GM12874 (cell line): ENCODE measurements around the gene SLC31A2.

Source experiments
- TF ChIP-seq, protein P1 (sequence below): IDR thresholded peaks from 2 replicates; pipeline ENCODE4 v1.5.1; 2011; ENCODE audit warnings: low read depth, mild to moderate bottlenecking, control low read depth, low read length, moderate library complexity; ENCODE audit not compliant: insufficient read depth

SLC31A2 gene

DNA sequence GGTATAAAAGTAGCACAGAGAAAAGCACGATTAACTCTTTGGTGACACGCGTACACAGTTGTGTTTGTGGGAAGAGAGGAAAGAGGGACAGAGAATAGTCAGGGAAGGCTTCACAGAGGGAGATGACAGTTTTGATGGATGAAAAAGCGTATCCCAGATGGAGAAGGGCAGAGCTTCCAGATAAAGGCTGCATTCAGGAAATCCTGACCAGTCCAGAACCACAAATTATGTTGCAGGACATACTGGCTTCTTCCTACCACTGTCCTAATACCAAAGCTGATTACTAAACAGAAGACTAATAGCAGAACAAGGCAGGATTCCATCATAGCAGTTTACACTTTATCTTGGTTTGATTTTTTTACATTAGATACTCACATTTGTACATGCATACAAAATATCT lies 34.5 kb downstream of the SLC31A2 start:
- TF ChIP-seq, protein P1, sequence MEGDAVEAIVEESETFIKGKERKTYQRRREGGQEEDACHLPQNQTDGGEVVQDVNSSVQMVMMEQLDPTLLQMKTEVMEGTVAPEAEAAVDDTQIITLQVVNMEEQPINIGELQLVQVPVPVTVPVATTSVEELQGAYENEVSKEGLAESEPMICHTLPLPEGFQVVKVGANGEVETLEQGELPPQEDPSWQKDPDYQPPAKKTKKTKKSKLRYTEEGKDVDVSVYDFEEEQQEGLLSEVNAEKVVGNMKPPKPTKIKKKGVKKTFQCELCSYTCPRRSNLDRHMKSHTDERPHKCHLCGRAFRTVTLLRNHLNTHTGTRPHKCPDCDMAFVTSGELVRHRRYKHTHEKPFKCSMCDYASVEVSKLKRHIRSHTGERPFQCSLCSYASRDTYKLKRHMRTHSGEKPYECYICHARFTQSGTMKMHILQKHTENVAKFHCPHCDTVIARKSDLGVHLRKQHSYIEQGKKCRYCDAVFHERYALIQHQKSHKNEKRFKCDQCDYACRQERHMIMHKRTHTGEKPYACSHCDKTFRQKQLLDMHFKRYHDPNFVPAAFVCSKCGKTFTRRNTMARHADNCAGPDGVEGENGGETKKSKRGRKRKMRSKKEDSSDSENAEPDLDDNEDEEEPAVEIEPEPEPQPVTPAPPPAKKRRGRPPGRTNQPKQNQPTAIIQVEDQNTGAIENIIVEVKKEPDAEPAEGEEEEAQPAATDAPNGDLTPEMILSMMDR, result no peak

DNA sequence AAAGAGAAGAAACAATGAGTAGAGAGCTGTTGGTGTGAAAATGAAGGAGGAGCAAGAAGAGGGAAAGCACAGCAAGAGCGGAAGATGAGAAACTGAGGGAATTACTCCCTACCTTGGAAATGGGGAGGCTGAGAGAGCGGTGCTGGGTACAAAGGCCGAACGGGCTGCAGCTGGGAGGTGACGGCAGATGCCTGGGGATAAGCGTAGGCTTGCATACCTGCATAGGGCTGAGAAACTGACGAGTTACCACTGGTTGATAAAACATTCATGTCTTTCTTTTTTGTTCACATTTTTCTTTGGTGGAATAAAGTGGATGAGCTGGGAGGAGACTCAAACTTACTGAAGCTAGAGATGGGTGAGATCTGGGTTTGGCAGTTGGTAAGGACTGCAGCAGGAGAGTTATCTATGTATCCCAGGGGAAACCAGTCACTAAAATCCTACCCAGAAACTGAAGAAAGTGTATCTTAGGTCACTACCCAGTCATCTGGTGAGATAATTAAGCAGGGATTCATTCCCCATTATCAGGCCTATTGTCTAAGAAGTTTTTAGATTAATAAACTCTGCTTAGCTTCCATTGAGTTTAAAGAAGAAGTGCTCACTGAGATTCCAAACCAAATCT lies 35.4 kb downstream of the SLC31A2 start:
- TF ChIP-seq, protein P1, result no peak

DNA sequence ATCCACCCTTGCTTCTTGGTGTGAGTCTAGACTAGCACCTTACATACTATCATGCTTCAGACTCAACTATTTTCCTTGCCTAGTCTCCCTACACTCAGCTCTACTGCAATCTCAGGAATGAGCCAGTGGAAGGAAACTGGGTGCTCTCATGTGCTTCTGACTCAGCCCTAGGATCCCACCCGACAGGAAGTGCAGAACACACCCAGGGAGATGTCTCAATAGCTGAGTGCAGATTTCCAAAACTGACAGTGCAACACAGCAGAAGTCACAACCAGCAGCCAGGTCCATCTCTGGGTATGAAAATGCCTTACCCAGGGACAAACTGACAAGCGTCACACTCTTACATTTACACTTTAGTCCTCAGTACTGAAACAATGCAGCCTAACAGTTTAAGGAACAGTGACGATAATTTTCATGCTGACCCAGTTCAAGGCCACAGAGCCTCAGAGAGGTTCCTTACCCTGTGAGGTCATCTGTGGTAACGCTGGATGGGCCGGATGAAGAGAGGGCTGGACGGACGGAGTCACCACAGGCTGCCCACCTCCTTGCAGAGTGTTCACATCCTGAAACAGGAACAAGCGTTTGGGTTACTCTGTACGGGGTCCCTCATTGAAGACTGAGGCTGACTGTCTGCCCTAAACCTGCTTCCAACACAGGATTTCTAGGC lies 37.3 kb downstream of the SLC31A2 start:
- TF ChIP-seq, protein P1, result no peak

DNA sequence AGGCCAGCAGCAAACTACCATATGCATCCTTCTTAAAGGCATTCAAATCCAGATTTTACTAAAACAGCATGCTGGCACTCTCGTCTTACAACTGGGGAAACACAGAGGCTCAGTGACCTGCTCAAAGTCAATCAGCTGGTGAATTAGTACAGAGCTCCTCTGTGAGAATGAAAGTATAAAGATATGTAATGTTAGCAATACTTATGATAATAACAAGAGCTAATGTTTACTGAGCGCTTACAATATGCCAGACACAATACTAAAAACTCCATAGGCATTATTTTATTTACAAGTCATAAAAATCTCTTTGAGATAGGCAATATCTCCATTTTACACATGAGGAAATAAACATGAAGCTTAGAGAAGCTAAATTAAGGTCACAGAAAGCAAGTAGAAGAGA lies 41.6 kb downstream of the SLC31A2 start:
- TF ChIP-seq, protein P1, result no peak

DNA sequence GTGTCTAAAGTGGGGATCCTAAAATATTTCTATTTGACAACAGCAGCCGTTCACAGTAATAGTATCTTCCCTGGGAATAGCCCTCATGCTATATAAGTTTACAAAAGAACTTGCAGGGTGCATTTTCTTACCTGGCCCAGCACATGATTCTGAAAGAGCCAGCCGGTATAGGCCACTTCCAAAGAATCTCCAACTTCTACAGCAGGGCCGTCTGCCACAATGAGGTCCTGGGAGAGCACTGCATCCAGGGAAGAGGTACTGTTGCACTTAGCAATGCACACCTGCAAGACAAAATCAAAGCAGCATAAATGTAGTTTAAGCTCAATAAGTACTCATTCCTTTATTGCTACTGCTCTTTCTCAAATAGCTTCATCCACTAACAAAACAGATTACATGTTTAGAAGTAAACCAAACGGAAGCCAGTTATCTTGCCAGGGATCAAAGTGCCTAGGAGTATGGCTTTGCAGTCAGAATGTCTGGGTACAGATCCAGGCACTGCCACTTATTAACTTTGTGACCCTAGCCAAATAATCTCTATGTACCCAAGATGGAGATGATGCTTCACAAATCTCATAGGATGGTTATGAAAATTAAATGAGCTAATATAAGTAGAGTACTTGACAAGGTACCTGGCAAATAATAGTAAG lies 49.0 kb downstream of the SLC31A2 start:
- TF ChIP-seq, protein P1, result no peak

DNA sequence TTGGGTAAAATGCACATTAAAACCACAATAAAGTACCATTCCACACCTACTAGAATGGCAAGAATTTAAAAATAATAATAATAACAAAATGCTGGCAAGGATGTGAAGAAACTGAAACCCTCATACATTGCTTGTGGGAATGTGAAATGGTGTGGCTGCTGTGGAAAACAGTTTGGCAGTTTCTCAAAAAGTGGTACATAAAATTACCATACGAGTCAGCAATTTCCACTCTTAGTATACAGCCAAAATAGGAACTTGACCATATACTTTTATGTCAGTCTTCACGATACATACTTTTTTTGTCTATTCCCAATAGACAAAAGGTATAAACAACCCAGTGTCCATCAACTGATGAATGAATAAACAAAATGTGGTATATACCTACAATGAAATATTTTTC lies 54.6 kb downstream of the SLC31A2 start:
- TF ChIP-seq, protein P1, result no peak

DNA sequence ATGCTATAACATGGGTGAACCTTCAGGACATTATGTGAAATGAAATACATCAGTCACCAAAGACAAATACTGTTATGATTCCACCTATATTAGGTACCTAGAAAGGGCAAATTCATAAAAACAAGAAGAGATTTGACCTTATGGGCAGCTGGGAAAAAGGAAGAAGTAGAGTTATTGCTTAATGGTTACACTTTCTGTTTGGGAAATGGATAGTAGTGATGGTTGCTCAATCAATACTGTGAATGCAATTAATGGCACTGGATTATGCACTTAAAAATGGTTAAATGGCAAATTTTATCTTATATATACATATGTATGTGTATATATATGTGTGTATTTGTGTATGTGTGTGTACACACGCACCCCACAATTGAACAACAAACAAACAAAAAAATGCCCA lies 55.1 kb downstream of the SLC31A2 start:
- TF ChIP-seq, protein P1, result no peak
